LoVo (cell line): ENCODE results near the gene AHRR.

Experiments used
- DNase-seq: peaks from one replicate; pipeline ENCODE4 v3.0.0-alpha.2; 2016; ENCODE audit warnings: low spot score

The AHRR gene

GRCh38 chr5:321726-322251 is 275 bp downstream of the AHRR start:
- no peak for DNase-seq

DNA sequence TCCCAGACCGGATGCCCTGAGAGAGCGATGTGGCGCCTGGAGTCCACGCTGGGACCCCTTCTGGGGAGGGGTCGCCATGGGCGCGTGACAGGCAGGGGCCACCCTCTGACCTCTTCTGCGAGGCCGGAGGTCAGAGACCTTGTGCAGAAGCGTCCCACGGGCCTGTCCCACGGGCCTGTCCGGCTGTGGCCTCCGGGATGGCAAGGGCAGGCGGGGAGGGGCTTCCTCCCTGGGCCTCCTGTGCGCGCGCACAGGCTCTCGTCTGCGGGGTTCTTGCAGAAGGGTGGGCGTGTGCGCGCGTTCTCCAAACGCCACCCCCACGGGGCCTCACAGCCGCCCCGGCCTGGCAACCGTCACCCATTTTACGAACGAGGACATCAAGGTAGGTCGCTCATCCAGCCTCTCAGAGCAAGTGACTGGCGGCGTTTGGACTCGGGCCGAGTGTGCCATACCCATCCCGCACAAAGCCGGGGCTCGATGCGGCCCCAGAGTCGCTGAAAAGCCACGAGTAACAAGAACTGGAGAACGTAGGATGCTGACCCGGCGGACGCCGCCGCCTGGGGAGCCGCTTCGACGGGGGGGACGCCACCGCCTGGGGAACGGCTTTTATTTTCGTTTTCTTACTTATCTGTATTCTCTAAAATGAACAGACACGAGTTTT is 897 bp downstream of the AHRR start:
- DNase-seq, result no peak

- DNase-seq, result no peak
Observed at GRCh38 chr5:322942-323879, 1.7 kb downstream of the AHRR start.

DNA sequence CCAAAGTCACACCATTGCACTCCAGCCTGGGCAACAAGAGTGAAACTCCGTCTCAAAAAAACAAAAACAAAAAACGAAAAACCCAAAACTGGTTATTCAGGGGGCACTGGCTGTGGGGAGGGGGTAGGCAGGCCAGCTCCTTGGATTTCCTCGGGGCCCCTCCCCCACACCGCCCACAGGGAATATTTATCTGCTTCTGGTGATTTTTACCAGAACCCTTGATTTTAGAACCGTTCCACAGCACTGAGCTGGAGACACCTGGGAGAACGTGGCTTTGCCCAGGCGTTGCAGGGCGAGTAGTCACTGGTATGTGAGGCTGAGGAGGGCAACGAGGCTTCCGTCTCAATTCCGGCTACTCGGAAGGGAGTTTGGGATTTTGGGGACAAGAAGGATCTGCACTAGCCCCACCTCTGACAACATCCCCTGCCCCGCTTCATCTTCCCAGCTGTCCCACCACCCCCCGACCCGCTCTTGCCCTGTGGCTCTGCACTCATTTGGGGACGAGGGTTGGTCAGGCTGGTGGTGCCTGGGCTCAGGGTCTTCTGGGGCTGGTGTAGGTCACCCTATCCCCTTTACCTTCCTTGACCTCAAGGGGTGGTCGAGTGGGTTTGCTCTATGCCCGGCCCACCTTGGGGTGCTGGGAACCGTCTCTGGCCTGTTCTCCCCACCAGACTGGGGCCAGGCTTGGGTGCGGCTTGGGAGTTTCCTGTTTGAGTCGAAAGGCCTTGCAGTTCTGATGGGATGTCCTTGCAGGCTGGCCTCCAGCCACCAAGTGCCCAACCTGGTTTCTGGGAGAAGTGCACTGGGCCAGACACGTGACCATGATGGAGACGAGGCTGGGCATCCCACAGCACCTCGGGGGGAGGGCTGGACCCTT is 3.5 kb downstream of the AHRR start:
- DNase-seq, result no peak

GRCh38 chr5:326109-326508 is 4.6 kb downstream of the AHRR start:
- DNase-seq, result no peak

GRCh38 chr5:329121-329735 is 7.7 kb downstream of the AHRR start:
- DNase-seq, result no peak

GRCh38 chr5:329768-330167 is 8.3 kb downstream of the AHRR start:
- DNase-seq, result no peak

- DNase-seq, result no peak
Observed at GRCh38 chr5:332843-333242, 11.3 kb downstream of the AHRR start.

DNA sequence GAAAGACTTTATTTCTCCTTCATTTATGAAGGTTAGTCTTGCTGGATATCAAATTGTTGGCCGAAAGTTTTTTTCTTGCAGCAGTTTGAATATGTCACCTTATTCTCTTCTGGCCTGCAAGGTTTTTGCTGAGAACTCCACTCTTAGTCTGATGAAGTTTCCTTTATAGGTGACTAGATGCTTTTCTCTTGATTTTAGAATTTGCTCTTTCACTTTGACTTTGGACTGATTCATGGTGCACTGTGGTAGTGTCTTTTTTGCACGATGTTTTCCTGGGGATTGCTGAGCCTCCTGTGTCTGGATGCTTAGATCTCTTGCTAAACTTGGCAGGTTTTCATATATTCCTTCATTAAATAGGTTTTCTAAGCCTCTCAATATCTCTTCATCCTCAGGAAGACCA is 12.4 kb downstream of the AHRR start:
- DNase-seq, result no peak

DNA sequence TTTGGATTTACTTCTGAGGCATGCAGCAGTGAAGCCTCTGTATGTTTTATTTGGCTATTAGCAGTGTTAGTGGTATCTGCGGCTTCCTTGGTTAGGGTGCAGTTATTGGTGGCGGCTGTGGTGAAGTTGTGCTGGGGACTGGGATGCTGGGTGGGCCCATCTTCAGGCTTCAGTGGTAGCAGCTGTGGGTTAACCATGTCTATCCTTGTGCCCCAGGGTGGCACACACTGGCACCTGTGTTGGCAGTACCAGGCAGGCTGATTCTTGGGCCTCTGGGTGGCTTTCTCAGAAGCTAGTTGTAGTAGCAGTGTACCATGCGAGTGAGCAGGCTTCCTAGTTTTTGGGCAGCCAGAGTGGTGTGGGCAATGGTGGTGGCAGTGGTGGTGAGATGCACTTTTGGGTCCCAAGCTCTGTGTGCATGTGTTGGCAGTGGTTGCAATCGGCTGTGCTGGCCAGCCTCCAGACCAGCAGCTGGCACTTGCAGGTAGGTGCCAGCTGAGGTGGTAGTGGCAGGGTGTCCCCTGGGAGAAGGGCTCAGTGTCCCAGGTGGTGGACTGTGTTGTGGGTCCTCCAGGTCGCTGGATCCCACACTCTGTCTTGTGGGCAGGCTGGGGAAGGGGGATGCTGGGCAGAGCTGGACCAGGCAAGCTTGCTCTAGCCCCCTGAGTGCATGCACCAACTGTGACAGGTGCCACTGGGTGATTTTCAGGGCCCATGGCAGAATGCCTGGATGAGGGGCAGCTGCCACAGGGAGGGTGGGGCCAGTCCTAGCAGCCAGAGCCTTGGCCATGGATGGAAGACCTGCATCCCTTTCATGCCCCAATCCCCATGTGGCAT is 13.6 kb downstream of the AHRR start:
- DNase-seq, result no peak

GRCh38 chr5:335740-336038 is 14.2 kb downstream of the AHRR start:
- DNase-seq, result no peak

DNA sequence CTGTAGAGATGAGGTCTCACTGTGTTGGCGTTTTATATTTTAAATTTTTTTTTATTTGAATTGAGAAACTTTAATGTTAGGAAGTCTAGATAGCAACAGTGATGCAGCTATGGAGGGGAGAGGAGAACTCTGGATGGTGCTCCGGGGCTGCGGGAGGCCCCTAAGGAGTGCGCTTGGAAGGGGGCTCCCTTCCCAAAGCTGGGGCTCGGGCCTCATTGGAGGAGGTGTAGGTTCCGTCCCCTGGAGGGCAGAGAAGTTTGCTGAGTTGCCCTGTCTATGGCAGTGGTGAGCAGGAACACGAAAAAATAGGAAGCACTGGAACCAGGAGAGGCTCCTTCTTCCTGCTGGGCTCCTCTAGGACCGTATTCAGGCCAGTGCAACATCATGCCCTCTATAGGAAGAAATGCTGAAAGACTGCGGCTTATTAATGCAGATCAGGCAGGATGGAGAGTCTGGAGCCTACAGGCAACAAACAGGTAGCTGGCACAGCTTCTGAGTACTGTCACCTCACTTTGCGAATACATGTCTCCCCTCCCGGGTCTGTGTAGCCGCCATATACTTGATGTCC is 16.1 kb downstream of the AHRR start:
- peak; percentile 55 for DNase-seq

DNA sequence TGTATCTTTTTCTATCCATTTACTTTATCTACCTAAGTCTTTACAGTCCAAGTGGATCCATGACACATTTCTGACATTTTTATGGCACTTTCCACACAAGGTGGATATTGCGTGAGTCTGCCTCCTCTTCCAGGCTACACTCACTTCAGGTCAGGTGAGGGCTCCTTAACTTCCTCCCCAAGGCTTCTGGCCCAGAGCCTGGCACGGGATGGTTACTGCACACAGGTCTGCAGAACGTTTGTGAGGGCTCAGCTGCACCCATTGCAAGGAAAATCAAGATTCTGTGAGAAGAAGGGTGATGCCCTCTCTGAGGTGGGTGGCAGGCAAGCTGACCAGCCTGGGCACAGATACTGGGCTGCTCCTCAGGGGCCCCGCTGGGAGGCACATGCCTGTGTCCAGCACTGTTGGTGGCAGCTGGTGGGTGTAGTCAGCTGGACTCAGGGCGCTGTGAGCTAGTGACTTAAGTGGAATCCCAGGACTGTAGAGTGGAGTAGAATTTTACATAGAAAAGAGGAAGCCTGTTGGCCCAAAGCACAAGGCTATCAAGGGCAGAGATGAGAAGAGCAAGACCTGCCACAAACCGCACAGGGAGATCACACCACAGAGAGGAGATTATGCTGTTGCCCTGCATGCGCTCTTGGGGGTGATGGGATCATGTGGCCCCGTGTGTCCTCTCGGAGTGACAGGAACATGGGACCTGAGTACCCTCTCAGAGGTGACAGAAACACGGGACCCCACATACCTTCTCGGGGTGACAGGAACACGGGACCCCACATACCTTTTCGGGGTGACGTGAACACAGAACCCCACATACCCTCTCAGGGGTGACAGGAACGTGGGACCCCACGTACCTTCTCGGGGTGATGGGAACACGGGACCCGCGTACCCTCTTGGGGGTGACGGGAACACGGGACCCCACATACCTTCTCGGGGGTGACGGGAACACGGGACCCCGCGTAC is 21.3 kb downstream of the AHRR start:
- DNase-seq, result no peak

DNA sequence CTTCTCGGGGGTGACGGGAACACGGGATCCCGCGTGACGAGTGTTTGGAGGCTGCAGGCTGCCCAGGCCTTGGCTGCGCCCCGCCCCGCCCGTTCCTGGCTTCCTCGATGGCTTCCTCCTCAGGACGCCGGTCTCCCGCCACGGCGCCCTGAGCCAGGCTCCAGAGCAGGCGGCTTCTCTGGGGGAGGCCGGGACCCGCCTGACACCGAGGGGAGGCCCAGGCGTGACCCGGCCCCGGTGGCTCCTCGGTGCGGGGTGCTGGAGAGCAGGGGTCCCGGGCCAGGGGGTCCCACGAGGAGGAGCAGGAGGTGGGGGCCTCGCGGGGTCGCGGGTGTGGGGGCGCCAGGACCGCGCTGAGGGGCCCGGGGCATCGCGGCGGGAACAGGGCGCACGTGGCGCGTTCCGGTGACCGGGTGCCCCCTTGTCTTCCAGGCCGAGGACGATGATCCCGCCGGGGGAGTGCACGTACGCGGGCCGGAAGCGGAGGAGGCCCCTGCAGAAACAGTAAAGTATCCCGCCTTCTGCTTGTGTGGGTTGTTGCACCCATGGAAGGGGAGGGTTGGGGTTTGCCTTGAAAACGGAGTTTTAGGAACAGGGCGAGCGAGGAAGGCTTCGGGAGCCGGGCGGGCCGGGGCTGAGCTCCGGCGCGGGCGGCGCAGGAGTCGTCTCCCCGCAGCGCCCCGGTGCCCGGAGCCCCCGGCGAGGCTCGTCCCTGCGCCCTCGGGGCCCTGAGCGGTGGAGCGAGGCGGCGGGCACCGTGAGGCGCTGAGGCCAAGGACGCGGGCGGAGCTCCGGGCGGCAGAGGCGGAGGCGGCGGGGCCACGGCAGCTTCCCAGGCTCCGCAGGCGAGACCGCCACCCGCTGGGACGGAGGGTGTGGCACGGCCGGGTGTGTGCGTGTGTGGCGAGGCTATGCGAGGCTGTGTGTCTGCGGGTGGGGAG is 22.2 kb downstream of the AHRR start:
- DNase-seq, result peak; percentile 91

DNA sequence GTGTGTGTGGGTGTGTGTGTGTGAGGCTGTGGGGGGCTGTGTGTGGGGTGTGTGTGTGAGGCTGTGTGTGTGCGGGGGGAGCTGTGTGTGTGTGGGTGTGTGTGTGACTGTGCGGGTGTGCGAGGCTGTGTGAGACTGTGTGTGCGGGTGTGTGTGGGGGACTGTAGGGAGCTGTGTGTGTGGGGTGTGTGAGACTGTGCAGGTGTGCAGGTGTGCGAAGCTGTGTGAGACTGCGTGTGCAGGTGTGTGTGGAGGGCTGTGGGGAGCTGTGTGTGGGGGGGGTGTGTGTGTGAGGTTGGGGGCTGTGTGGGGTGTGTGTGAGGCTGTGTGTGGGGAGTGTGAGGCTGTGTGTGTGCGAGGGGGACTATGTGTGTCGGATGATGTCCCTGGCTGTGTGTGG is 23.2 kb downstream of the AHRR start:
- no peak for DNase-seq

GRCh38 chr5:345404-346195 is 24.1 kb downstream of the AHRR start:
- DNase-seq, result no peak

GRCh38 chr5:346229-346935 is 24.9 kb downstream of the AHRR start:
- DNase-seq, result no peak
